Hepatocyte (in vitro differentiated cells): ENCODE measurements around the gene DIPK1A. TPM values are rescaled to one million over a fixed set of nuclear protein-coding genes. Genes with fewer than 3 reads are reported as not detected.

Experiments
- DNase-seq: peaks from one replicate; pipeline ENCODE4 v3.0.0-alpha.2; 2016; ENCODE audit warnings: low spot score
- H2AFZ ChIP-seq: fragments of 200-600 bp; sonication (generic); 2 replicates; pipeline ENCODE4 v1.6.0; 2016; ENCODE audit warnings: antibody characterized with exemption, mild to moderate bottlenecking
- H3K27ac ChIP-seq: fragments of 200-600 bp; sonication (generic); 2 replicates; pipeline ENCODE4 v1.5.1; 2016; ENCODE audit warnings: mild to moderate bottlenecking
- H3K27me3 ChIP-seq: fragments of 200-600 bp; sonication (generic); 2 replicates; pipeline ENCODE4 v1.6.1; 2016
- H3K36me3 ChIP-seq: fragments of 200-600 bp; sonication (generic); replicated peaks from 2 replicates; pipeline ENCODE4 v1.5.1; 2016; ENCODE audit warnings: low read depth; ENCODE audit not compliant: insufficient read depth
- H3K4me1 ChIP-seq: fragments of 200-600 bp; sonication (generic); 2 replicates; pipeline ENCODE4 v1.5.1; 2016; ENCODE audit warnings: mild to moderate bottlenecking, moderate library complexity; ENCODE audit not compliant: insufficient read depth
- H3K4me2 ChIP-seq: fragments of 200-600 bp; sonication (generic); 2 replicates; pipeline ENCODE4 v1.6.0; 2016
- H3K4me3 ChIP-seq: fragments of 200-600 bp; sonication (generic); 2 replicates; pipeline ENCODE4 v1.5.1; 2016; ENCODE audit warnings: mild to moderate bottlenecking
- H3K79me2 ChIP-seq: fragments of 200-600 bp; sonication (generic); 2 replicates; pipeline ENCODE4 v1.6.0; 2017; ENCODE audit warnings: mild to moderate bottlenecking
- H3K9me2 ChIP-seq: fragments of 200-600 bp; sonication (generic); replicated peaks from 2 replicates; pipeline ENCODE4 v1.6.0; 2017; ENCODE audit warnings: mild to moderate bottlenecking; ENCODE audit not compliant: insufficient read depth
- H3K9me3 ChIP-seq: fragments of 200-600 bp; sonication (generic); 2 replicates; pipeline ENCODE4 v1.5.1; 2016; ENCODE audit warnings: low read depth, mild to moderate bottlenecking
- H4K20me1 ChIP-seq: fragments of 200-600 bp; sonication (generic); 2 replicates; pipeline ENCODE4 v1.6.0; 2016; ENCODE audit warnings: mild to moderate bottlenecking; ENCODE audit not compliant: insufficient read depth, poor library complexity, severe bottlenecking
- CTCF ChIP-seq: fragments of 200-600 bp; sonication (generic); IDR thresholded peaks from 2 replicates; pipeline ENCODE4 v1.5.1; 2016; ENCODE audit warnings: antibody characterized with exemption, mild to moderate bottlenecking; ENCODE audit not compliant: poor library complexity
- EZH2 ChIP-seq: fragments of 200-600 bp; sonication (generic); IDR thresholded peaks from 2 replicates; pipeline ENCODE4 v1.6.1; 2016; ENCODE audit warnings: antibody characterized with exemption, mild to moderate bottlenecking, borderline replicate concordance
- EZH2phosphoT487 ChIP-seq: fragments of 200-600 bp; sonication (generic); IDR thresholded peaks from one replicate; pipeline ENCODE4 v1.6.1; 2018; ENCODE audit warnings: antibody characterized with exemption, mild to moderate bottlenecking, low read depth, moderate library complexity; ENCODE audit not compliant: unreplicated experiment, severe bottlenecking
- WGBS: methylation state at CpG from one replicate; pipeline ENCODE4 v1.1.6; 2016; ENCODE audit warnings: low lambda C conversion rate; ENCODE audit errors: missing lambda C conversion rate; 5-methylcytosine and 5-hydroxymethylcytosine counted together
- polyA plus RNA-seq: library from polyadenylated mRNA; unstranded; fragments of >200 nt; fragmentation: Nextera tagmentation; extraction: Ambion mirVana; gene quantifications from 2 replicates; pipeline ENCODE4 v1.2.1, GENCODE V29; 2016
- total RNA-seq: library from RNA; depleted of rRNA; stranded (reverse); fragments of >200 nt; gene quantifications from 2 replicates; pipeline ENCODE4 v1.2.3, GENCODE V29; 2014

The DIPK1A gene
- total and polyA plus RNA-seq, 2 experiments from 2014 or later = 18.0 to 19.7 TPM

GRCh38 chr1:92936865-92937264 is 24.4 kb downstream of the DIPK1A start:
- H2AFZ ChIP-seq = no peak overlapping the region
- no peak overlapping the region for H3K4me2 ChIP-seq
- peaks cover 13% of the 10 kb centered on the region for H3K4me1 ChIP-seq
- no peak overlapping the region for H3K27ac ChIP-seq
- no peaks in the 10 kb centered on the region for H3K27me3 ChIP-seq
- TF ChIP-seq EZH2phosphoT487 (no peak), CTCF (no peak), EZH2 (no peak)
- H3K79me2 ChIP-seq = peaks cover 36% of the 10 kb centered on the region
- 100% methylated on average over 1 of the region's 1 CpG for WGBS
- no peaks in the 10 kb centered on the region for H3K9me3 ChIP-seq
- no peak for DNase-seq
- H3K36me3 ChIP-seq = no peaks in the 10 kb centered on the region
- H4K20me1 ChIP-seq = no peaks in the 10 kb centered on the region
- no peaks in the 10 kb centered on the region for H3K9me2 ChIP-seq
- H3K4me3 ChIP-seq = no peak overlapping the region

GRCh38 chr1:92934395-92935378 is 26.6 kb downstream of the DIPK1A start:
- H3K36me3 ChIP-seq = no peaks in the 10 kb centered on the region
- H3K9me3 ChIP-seq = no peaks in the 10 kb centered on the region
- no peak overlapping the region for H2AFZ ChIP-seq
- DNase-seq = no peak
- 69% methylated on average over 5 of the region's 5 CpGs for WGBS
- TF ChIP-seq CTCF = no peak
- no peak for TF ChIP-seq EZH2
- no peak for TF ChIP-seq EZH2phosphoT487
- H3K9me2 ChIP-seq = no peaks in the 10 kb centered on the region
- H3K27me3 ChIP-seq = no peaks in the 10 kb centered on the region
- H4K20me1 ChIP-seq = no peaks in the 10 kb centered on the region
- H3K27ac ChIP-seq = peak overlapping the region; percentile 34
- peaks cover 20% of the 10 kb centered on the region for H3K79me2 ChIP-seq
- H3K4me2 ChIP-seq = peak overlapping the region; percentile 40
- H3K4me3 ChIP-seq = no peak overlapping the region
- H3K4me1 ChIP-seq = peaks cover 13% of the 10 kb centered on the region

GRCh38 chr1:92933459-92933858 is 27.8 kb downstream of the DIPK1A start:
- peak overlapping the region; percentile 25 for H3K27ac ChIP-seq
- TF ChIP-seq EZH2 = no peak
- no peak for TF ChIP-seq CTCF
- TF ChIP-seq EZH2phosphoT487 = no peak
- 48% methylated on average over 2 of the region's 2 CpGs for WGBS
- no peaks in the 10 kb centered on the region for H3K36me3 ChIP-seq
- peak overlapping the region; percentile 12 for H3K4me2 ChIP-seq
- H3K9me3 ChIP-seq = no peaks in the 10 kb centered on the region
- peaks cover 13% of the 10 kb centered on the region for H3K4me1 ChIP-seq
- H3K79me2 ChIP-seq = peaks cover 10% of the 10 kb centered on the region
- H2AFZ ChIP-seq = no peak overlapping the region
- no peaks in the 10 kb centered on the region for H4K20me1 ChIP-seq
- H3K9me2 ChIP-seq = no peaks in the 10 kb centered on the region
- DNase-seq = no peak
- H3K4me3 ChIP-seq = no peak overlapping the region
- H3K27me3 ChIP-seq = no peaks in the 10 kb centered on the region
